GM10266 (cell line): ENCODE results near the gene LDHAL6B.

Source experiments
- DNase-seq: peaks from one replicate; pipeline ENCODE4 v3.0.0; 2012; ENCODE audit errors: extremely low spot score
- CTCF ChIP-seq: IDR thresholded peaks from 2 replicates; pipeline ENCODE4 v1.5.1; 2012; ENCODE audit warnings: mild to moderate bottlenecking, low read depth; ENCODE audit not compliant: control insufficient read depth, insufficient read depth; ENCODE audit errors: missing control alignments

The LDHAL6B gene

GRCh38 chr15:59221511-59222505, 15.2 kb downstream of the LDHAL6B start:
- no peak for DNase-seq
- no peak for TF ChIP-seq CTCF

GRCh38 chr15:59222906-59223550, 16.4 kb downstream of the LDHAL6B start:
- TF ChIP-seq CTCF, result no peak
- no peak for DNase-seq

- TF ChIP-seq CTCF, result no peak
- no peak for DNase-seq
Observed at GRCh38 chr15:59223736-59224135, 17.1 kb downstream of the LDHAL6B start.

- no peak for DNase-seq
- TF ChIP-seq CTCF, result no peak
Observed at GRCh38 chr15:59224474-59224873, 17.8 kb downstream of the LDHAL6B start.

- DNase-seq, result no peak
- TF ChIP-seq CTCF, result no peak
Observed at GRCh38 chr15:59227021-59227420, 20.4 kb downstream of the LDHAL6B start.

- no peak for DNase-seq
- no peak for TF ChIP-seq CTCF
Observed at GRCh38 chr15:59229015-59229414, 22.4 kb downstream of the LDHAL6B start.

- DNase-seq, result no peak
- no peak for TF ChIP-seq CTCF
Observed at GRCh38 chr15:59229453-59229852, 22.8 kb downstream of the LDHAL6B start.
